Daoy (cell line): ENCODE results near the gene TMIGD2. TPM values are rescaled to one million over a fixed set of nuclear protein-coding genes. Genes with fewer than 3 reads are reported as not detected.

ENCODE experiments used
- DNase-seq: peaks from one replicate; pipeline ENCODE4 v3.0.0-alpha.2; 2015; ENCODE audit warnings: low read depth
- total RNA-seq: library from RNA; depleted of rRNA; stranded (reverse); fragments of >200 nt; shearing (Covaris generic); gene quantifications from 2 replicates; pipeline ENCODE4 v1.2.3, GENCODE V29; 2014

TMIGD2 gene
- total RNA-seq, 1 experiment from 2014 or later, result not detected

- no peak for DNase-seq
These were observed 24.7 kb upstream of the TMIGD2 start for GRCh38 chr19:4326837-4327251.

GRCh38 chr19:4326215-4326836 is 24.1 kb upstream of the TMIGD2 start:
- DNase-seq, result no peak

- DNase-seq, result no peak
These were observed 22.0 kb upstream of the TMIGD2 start for GRCh38 chr19:4324228-4324627.

- no peak for DNase-seq
These were observed 21.5 kb upstream of the TMIGD2 start for GRCh38 chr19:4323692-4324091.

- DNase-seq, result no peak
These were observed 20.9 kb upstream of the TMIGD2 start for GRCh38 chr19:4322942-4323665.

- no peak for DNase-seq
These were observed 18.2 kb upstream of the TMIGD2 start for GRCh38 chr19:4320419-4320818.

- DNase-seq, result no peak
These were observed 17.0 kb upstream of the TMIGD2 start for GRCh38 chr19:4319067-4319718.

- no peak for DNase-seq
These were observed 16.3 kb upstream of the TMIGD2 start for GRCh38 chr19:4318460-4318859.

GRCh38 chr19:4316956-4317355 is 14.8 kb upstream of the TMIGD2 start:
- no peak for DNase-seq

GRCh38 chr19:4313847-4314490 is 11.8 kb upstream of the TMIGD2 start:
- DNase-seq, result no peak

- peak; percentile 30 for DNase-seq
These were observed 8.3 kb upstream of the TMIGD2 start for GRCh38 chr19:4310247-4311121.

GRCh38 chr19:4305659-4306058 is 3.5 kb upstream of the TMIGD2 start:
- no peak for DNase-seq

- DNase-seq, result no peak
These were observed 3.0 kb upstream of the TMIGD2 start for GRCh38 chr19:4305257-4305612.

- peak; percentile 88 for DNase-seq
These were observed 2.5 kb upstream of the TMIGD2 start, which contains the start of gene FSD1 for GRCh38 chr19:4304538-4305256. Gene FSD1, plus strand, starts transcription at chr19:4304598. Its CDS starts 149 bp downstream, at chr19:4304747.

GRCh38 chr19:4303819-4304537 is 1.8 kb upstream of the TMIGD2 start:
- DNase-seq, result no peak

- no peak for DNase-seq
These were observed 473 bp downstream of the TMIGD2 start for GRCh38 chr19:4301590-4302242.

GRCh38 chr19:4300589-4300988 is 1.6 kb downstream of the TMIGD2 start:
- DNase-seq, result no peak

GRCh38 chr19:4298810-4299550 is 3.2 kb downstream of the TMIGD2 start:
- no peak for DNase-seq
